ENCODE results near the gene SLC16A5. TPM values are rescaled to one million over a fixed set of nuclear protein-coding genes. Genes with fewer than 3 reads are reported as not detected.
"Not testable (repeated sequence)": the region's sequence is repeated elsewhere in the genome, so short reads cannot be mapped to it uniquely, and the experiment has no call there.

Gene SLC16A5, protein sequence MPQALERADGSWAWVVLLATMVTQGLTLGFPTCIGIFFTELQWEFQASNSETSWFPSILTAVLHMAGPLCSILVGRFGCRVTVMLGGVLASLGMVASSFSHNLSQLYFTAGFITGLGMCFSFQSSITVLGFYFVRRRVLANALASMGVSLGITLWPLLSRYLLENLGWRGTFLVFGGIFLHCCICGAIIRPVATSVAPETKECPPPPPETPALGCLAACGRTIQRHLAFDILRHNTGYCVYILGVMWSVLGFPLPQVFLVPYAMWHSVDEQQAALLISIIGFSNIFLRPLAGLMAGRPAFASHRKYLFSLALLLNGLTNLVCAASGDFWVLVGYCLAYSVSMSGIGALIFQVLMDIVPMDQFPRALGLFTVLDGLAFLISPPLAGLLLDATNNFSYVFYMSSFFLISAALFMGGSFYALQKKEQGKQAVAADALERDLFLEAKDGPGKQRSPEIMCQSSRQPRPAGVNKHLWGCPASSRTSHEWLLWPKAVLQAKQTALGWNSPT
- 6.0 and 7.3 TPM in 2 replicates for total RNA-seq
- long read RNA-seq, partial matches to known transcripts: 0 of 1 reads
- long read RNA-seq, other reads (novel, unspliced or antisense): 1 of 1 reads

DNA sequence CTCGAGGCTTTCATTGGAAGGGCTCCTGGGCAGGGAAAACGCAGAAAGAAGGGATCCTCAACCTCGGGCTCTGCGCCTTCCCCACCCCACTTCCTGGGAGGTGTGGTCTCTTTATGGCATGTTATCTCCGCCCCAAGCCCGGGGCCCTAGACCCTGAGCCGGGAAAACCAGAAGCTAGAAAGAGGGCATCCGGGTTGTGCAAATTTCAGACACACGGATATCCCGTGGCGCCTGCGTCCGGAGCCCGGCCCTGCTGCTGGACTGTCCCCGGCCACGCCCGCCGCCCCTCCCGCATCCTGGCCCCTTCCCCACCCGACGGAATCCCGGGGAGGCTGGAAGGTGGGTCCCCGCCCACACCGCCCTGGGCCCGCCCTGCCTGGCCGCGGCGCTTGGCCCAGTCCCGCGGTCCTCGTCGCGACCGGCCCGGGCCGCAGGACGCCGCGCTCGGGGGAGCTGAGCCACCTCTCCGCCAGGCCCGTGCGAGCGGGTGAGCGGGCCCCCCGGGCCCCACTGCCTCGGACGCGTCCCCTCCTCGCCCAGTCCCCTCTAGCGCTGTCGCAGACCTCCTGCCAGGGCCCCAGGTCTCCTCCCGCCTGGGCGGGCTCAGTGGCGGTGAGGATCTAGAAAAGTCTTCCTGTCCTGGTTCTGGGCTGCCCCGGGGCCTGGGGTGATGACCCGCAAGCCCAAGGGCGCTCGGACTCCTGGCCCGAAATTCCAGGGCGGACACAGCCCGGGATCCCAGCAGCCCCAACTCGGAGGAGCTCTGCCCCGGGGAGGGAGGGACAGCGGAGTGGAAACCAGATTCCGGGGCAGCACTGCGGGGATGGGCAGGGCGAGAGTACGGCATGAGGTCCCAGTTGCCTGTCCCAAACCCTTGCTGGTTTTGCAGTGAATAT, at the start of gene SLC16A5:
TSS of gene SLC16A5 (plus strand) at position 397 of the 896 bp plus-strand sequence. CDS start 5,683 bp downstream, outside the sequence.
- no peaks in the 10 kb centered on the region for H3K36me3 Mint-ChIP-seq (ENCODE audit: low read depth)
- peaks cover 56% of the 10 kb centered on the region for H3K4me1 Mint-ChIP-seq
- peak within 1 kb of the TSS; percentile 73 for H3K4me3 Mint-ChIP-seq
- peaks cover 4% of the 10 kb centered on the region for H3K27me3 Mint-ChIP-seq (ENCODE audit: low read depth)
- TF ChIP-seq CTCF (conservative IDR thresholded peaks at IDR 0.05): no peak
- H3K9me3 Mint-ChIP-seq: no peaks in the 10 kb centered on the region
- DNase-seq (ENCODE audit: low read depth, low spot score): peak; percentile 65
- H3K27ac Mint-ChIP-seq (ENCODE audit: unreplicated experiment): peak within 1 kb of the TSS; percentile 19

DNA sequence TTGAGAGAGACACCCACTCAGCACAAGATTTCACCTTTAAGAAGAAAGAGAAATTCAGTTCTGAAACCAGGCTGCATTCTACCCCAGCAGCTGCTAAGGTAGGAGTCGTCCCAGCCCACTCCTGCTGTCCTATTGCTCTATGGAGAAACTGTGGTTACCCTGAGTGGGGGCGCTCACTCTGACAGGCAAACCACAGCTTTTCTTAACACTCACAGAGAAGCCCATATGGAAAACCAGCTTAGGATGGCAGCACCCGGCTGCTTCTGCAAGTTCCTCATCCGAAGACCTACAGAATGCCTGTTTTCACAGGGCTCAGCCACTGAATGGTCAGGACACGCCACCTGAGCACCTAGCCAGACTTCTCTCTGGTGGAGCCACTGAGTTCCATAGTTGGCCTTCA, 48.5 kb upstream of the SLC16A5 start:
- no peak for TF ChIP-seq CTCF (conservative IDR thresholded peaks at IDR 0.05)
- peaks cover 3% of the 10 kb centered on the region for H3K9me3 Mint-ChIP-seq
- DNase-seq (ENCODE audit: low read depth, low spot score): no peak
- H3K27me3 Mint-ChIP-seq (ENCODE audit: low read depth): peaks cover 13% of the 10 kb centered on the region
- no peak overlapping the region for H3K27ac Mint-ChIP-seq (ENCODE audit: unreplicated experiment)
- H3K4me1 Mint-ChIP-seq: peaks cover 20% of the 10 kb centered on the region
- peaks cover 6% of the 10 kb centered on the region for H3K36me3 Mint-ChIP-seq (ENCODE audit: low read depth)
- no peak overlapping the region for H3K4me3 Mint-ChIP-seq

DNA sequence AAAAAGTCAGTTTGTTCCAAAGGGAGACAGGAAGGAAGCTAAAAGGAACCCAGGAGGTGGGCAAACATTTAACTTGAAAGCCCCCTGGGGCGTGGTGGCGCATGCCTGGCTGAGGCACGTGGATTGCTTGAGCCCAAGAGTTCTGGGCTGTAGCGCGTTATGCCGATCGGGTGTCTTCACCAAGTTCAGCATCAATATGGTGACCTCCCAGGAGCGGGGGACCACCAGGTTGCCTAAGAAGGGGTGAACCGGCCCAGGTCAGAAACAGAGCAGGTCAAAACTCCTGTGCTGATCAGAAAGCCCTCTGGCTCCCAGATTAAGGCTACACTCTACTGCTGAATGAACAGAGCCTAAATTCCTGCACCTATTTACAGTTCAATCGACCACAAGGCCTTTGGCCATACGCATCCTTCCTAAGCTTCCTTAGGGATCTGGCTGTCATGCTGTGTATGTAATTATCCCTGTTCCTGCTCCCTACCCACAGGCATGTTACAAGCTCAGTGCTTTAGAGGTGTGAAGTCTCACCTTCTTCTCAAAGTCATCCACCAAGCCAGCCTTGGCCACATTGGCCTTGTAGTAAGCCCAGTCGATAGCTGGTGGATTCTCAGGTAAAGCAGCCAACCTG, 46.0 kb upstream of the SLC16A5 start:
- Mint-ChIP-seq H3K27me3 (ENCODE audit: low read depth) (no peaks in the 10 kb centered on the region), H3K27ac (ENCODE audit: unreplicated experiment) (no peak overlapping the region), H3K36me3 (ENCODE audit: low read depth) (peaks cover 3% of the 10 kb centered on the region), H3K9me3 (no peaks in the 10 kb centered on the region), H3K4me1 (peaks cover 23% of the 10 kb centered on the region), H3K4me3 (peak overlapping the region; percentile 38)
- DNase-seq (ENCODE audit: low read depth, low spot score): no peak
- TF ChIP-seq CTCF (conservative IDR thresholded peaks at IDR 0.05): no peak

GRCh38 chr17:75043789-75044188, 44.0 kb upstream of the SLC16A5 start:
- H3K27me3 Mint-ChIP-seq (ENCODE audit: low read depth); H3K36me3 Mint-ChIP-seq (ENCODE audit: low read depth); H3K9me3 Mint-ChIP-seq; H3K27ac Mint-ChIP-seq (ENCODE audit: unreplicated experiment); DNase-seq (ENCODE audit: low read depth, low spot score): not testable (repeated sequence)
- Mint-ChIP-seq H3K4me1 (peaks cover 35% of the 10 kb centered on the region), H3K4me3 (peak overlapping the region; percentile 57)

DNA sequence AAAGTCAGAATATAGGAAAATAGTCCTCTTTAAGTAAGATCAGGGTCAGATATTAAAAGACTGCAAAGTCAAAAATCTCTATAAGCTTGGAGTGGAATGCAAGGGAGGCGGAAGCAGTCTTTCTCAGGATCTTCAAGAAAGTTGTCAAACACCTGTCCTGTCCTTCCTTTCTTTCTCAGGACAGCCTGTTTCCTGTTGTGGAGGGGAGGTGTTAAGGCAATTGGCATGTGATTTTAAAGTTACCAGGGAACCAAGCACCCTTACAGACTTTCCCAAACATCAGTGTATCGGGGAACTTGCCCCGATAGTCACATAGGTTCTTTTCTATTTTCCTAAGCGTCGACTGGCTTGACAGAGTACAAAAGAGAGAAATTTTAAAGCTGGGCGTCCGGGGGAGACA, 43.0 kb upstream of the SLC16A5 start:
- no peak for TF ChIP-seq CTCF (conservative IDR thresholded peaks at IDR 0.05)
- no peaks in the 10 kb centered on the region for H3K27me3 Mint-ChIP-seq (ENCODE audit: low read depth)
- peaks cover 41% of the 10 kb centered on the region for H3K4me1 Mint-ChIP-seq
- peaks cover 3% of the 10 kb centered on the region for H3K36me3 Mint-ChIP-seq (ENCODE audit: low read depth)
- H3K4me3 Mint-ChIP-seq: peak overlapping the region; percentile 99
- no peak for DNase-seq (ENCODE audit: low read depth, low spot score)
- H3K9me3 Mint-ChIP-seq: no peaks in the 10 kb centered on the region
- H3K27ac Mint-ChIP-seq (ENCODE audit: unreplicated experiment): no peak overlapping the region

- H3K27me3 Mint-ChIP-seq (ENCODE audit: low read depth); DNase-seq (ENCODE audit: low read depth, low spot score); H3K9me3 Mint-ChIP-seq; H3K36me3 Mint-ChIP-seq (ENCODE audit: low read depth); H3K27ac Mint-ChIP-seq (ENCODE audit: unreplicated experiment): not testable (repeated sequence)
- Mint-ChIP-seq H3K4me1 (peaks cover 41% of the 10 kb centered on the region), H3K4me3 (peak overlapping the region; percentile 99)
Observed at GRCh38 chr17:75045946-75046406, 41.8 kb upstream of the SLC16A5 start.
